H1 (cell line): ENCODE measurements around the gene OXLD1.

Experiments
- CBX5 ChIP-seq: fragments of 300-800, 300-1000 bp; sonication (generic); IDR thresholded peaks from 2 replicates; pipeline ENCODE4 v1.7.1; 2016; ENCODE audit warnings: antibody characterized with exemption, low read length, low read depth
- CEBPB ChIP-seq: IDR thresholded peaks from 2 replicates; pipeline ENCODE4 v1.6.1; 2012; ENCODE audit warnings: low read depth, low read length
- EZH2 ChIP-seq: fragments of 200-600 bp; sonication (generic); IDR thresholded peaks from 2 replicates; pipeline ENCODE4 v1.7.1; 2012; ENCODE audit warnings: low read depth, mild to moderate bottlenecking, moderate library complexity, low read length, inconsistent platforms; ENCODE audit not compliant: severe bottlenecking
- POLR2A ChIP-seq, 2 experiments: IDR thresholded peaks; 1 replicate in 1 of 2; 2 replicates in 1 of 2; pipeline ENCODE4 v1.6.1; 2011; ENCODE audit warnings: low read depth in 2 of 2, low read length in 2 of 2, mild to moderate bottlenecking in 2 of 2; ENCODE audit errors: control extremely low read depth in 1 of 2
- POLR2AphosphoS5 ChIP-seq: IDR thresholded peaks from 2 replicates; pipeline ENCODE4 v1.6.1; 2011; ENCODE audit warnings: low read depth, low read length
- RNF2 ChIP-seq: fragments of 200-900, 300-1000 bp; sonication (generic); IDR thresholded peaks from 2 replicates; pipeline ENCODE4 v1.7.1; 2016; ENCODE audit warnings: borderline replicate concordance, low read depth, mild to moderate bottlenecking, antibody characterized with exemption, low read length; ENCODE audit not compliant: poor library complexity, severe bottlenecking; ENCODE audit errors: missing control alignments
- SUZ12 ChIP-seq: fragments of 200-600 bp; sonication (generic); IDR thresholded peaks from 2 replicates; pipeline ENCODE4 v1.6.1; 2012; ENCODE audit warnings: mild to moderate bottlenecking, inconsistent platforms, low read length, moderate library complexity, mixed read lengths
- TAF1 ChIP-seq: IDR thresholded peaks from 2 replicates; pipeline ENCODE4 v1.6.1; 2011; ENCODE audit warnings: mild to moderate bottlenecking, low read depth, low read length
- TCF12 ChIP-seq: IDR thresholded peaks from 2 replicates; pipeline ENCODE4 v1.6.1; 2011; ENCODE audit warnings: low read depth, mild to moderate bottlenecking, low read length
- ZNF274 ChIP-seq: IDR thresholded peaks from 2 replicates; pipeline ENCODE4 v1.7.0; 2012; ENCODE audit warnings: low read length, borderline replicate concordance; ENCODE audit errors: extremely low read depth
- TF ChIP-seq, protein P1 (sequence below), 3 experiments: IDR thresholded peaks; 1 replicate in 2 of 3; 2 replicates in 1 of 3; pipeline versions ENCODE4 v1.5.1 to v1.6.1; 2011; ENCODE audit warnings: low read length in 3 of 3, mild to moderate bottlenecking in 3 of 3, inconsistent platforms in 2 of 3, low read depth in 1 of 3, moderate library complexity in 1 of 3; ENCODE audit not compliant: insufficient read depth in 1 of 3; ENCODE audit errors: control extremely low read depth in 1 of 3

DNA sequence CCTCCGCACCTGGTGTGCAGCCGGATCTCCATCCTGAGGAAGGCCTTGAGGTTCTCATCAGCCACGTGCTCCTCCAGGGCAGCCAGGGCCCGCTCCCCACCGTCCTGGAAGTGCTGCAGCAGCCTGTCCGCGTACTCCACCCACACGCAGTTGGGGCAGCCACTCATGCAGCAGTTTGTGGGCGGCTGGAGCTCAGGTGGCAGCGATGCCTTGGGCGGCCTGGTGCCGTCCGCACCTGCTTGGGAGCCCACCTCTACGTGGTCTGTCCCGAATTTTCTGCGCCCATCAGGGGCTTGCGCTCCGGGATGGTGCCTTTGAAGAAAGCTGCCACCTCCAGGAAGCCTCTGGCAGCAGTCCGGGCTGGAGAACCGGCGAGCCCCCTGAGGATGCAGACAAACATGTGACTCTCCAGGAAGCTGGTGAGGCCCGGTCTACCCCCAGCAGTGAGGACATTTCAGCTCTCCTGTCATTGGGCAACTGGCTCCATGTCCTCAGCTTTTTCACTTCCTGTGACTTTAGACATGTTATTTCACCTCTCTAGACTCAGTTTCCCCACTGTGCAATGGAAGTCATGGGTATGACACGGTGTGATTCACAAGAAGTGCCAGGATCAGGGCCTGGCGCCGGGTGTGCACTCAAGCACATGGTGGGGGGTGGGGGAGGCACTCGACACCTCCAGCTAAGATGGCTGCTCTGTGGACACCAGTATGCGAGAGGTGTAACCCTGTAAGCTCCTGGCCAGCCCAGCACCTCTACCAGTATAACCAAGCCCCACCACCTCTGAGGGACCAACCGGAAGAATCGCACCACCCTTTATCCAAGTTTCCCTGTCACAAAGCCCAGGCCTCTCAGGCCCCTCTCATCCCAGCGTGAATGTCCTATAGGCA lies 957 bp downstream of the OXLD1 start:
- TF ChIP-seq POLR2AphosphoS5 = no peak
- TF ChIP-seq, protein P1, sequence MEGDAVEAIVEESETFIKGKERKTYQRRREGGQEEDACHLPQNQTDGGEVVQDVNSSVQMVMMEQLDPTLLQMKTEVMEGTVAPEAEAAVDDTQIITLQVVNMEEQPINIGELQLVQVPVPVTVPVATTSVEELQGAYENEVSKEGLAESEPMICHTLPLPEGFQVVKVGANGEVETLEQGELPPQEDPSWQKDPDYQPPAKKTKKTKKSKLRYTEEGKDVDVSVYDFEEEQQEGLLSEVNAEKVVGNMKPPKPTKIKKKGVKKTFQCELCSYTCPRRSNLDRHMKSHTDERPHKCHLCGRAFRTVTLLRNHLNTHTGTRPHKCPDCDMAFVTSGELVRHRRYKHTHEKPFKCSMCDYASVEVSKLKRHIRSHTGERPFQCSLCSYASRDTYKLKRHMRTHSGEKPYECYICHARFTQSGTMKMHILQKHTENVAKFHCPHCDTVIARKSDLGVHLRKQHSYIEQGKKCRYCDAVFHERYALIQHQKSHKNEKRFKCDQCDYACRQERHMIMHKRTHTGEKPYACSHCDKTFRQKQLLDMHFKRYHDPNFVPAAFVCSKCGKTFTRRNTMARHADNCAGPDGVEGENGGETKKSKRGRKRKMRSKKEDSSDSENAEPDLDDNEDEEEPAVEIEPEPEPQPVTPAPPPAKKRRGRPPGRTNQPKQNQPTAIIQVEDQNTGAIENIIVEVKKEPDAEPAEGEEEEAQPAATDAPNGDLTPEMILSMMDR (IDR thresholded peaks at IDR 0.05; ENCODE audit: control extremely low read depth in 1 of 3, insufficient read depth in 1 of 3, low read depth in 1 of 3, low read length in 3 of 3) = no peak
- TF ChIP-seq CEBPB = no peak
- no peak for TF ChIP-seq RNF2
- no peak for TF ChIP-seq CBX5
- TF ChIP-seq TAF1 = no peak
- no peak for TF ChIP-seq POLR2A (IDR thresholded peaks at IDR 0.05; ENCODE audit: control extremely low read depth in 1 of 2, low read depth in 2 of 2, low read length in 2 of 2)
- TF ChIP-seq TCF12 = no peak
- TF ChIP-seq SUZ12 = no peak
- no peak for TF ChIP-seq EZH2
- TF ChIP-seq ZNF274 = no peak
